ENCODE data around the gene GTSF1L. TPM values are rescaled to one million over a fixed set of nuclear protein-coding genes. Genes with fewer than 3 reads are reported as not detected.
A peak's percentile ranks its signal among the peaks of the same experiment; 100 is the strongest.

The GTSF1L gene
- total and polyA plus RNA-seq, 2 of the 4 experiments (the other 2 are of a cell fraction) = not detected

- ChIA-PET CTCF (no interaction called here), POLR2A (ENCODE audit: unreplicated experiment) (no interaction called here)
- Histone ChIP-seq H3K36me3 (ENCODE audit: control insufficient read depth, insufficient read depth, low read length) (no peaks in the 10 kb centered on the region), H3K79me1 (ENCODE audit: low read depth in 1 of 2, low read length in 2 of 2) (no peaks in the 10 kb centered on the region), H2AFZ (replicated peaks; ENCODE audit: low read length, poor library complexity) (no peak overlapping the region), H4K20me1 (ENCODE audit: insufficient read depth, low read length) (no peaks in the 10 kb centered on the region), H2BK120ac (ENCODE audit: low read depth, low read length) (no peak overlapping the region), H3K56ac (ENCODE audit: extremely low read depth, insufficient read depth, low read length) (no peak overlapping the region), H3K27me3 (ENCODE audit: control insufficient read depth, insufficient read depth, low read length) (no peaks in the 10 kb centered on the region), H2BK15ac (ENCODE audit: low read depth, low read length) (no peak overlapping the region), H3K23ac (ENCODE audit: low read depth, low read length) (no peak overlapping the region), H2BK20ac (ENCODE audit: low read depth, low read length) (no peak overlapping the region), H4K8ac (ENCODE audit: low read depth in 2 of 2, low read length in 2 of 2) (no peak overlapping the region), H3K18ac (ENCODE audit: low read depth, low read length) (no peak overlapping the region), H2AK5ac (ENCODE audit: low read depth, low read length) (no peak overlapping the region), H3K4me2 (ENCODE audit: low read depth, low read length) (no peak overlapping the region), H3K4me1 (ENCODE audit: control insufficient read depth, insufficient read depth, low read length) (peaks cover 14% of the 10 kb centered on the region), H3K9ac (ENCODE audit: low read depth, low read length) (no peak overlapping the region), H3K4me3 (ENCODE audit: insufficient read depth, low read depth, low read length) (no peak overlapping the region), H4K91ac (ENCODE audit: insufficient read depth, low read depth, low read length) (no peak overlapping the region), H3K9me1 (ENCODE audit: insufficient read depth, low read length) (no peaks in the 10 kb centered on the region), H2AK9ac (replicated peaks; ENCODE audit: low read depth, low read length, poor library complexity) (no peak overlapping the region), H2BK5ac (ENCODE audit: low read depth, low read length, poor library complexity, severe bottlenecking) (no peak overlapping the region), H4K5ac (ENCODE audit: low read depth, low read length) (no peak overlapping the region), H3K4ac (ENCODE audit: low read depth, low read length) (no peak overlapping the region), H3K14ac (replicated peaks; ENCODE audit: low read depth, low read length) (no peak overlapping the region), H3K27ac (ENCODE audit: insufficient read depth, low read length) (no peak overlapping the region), H3K9me3 (ENCODE audit: control insufficient read depth, insufficient read depth, low read length) (peaks cover 3% of the 10 kb centered on the region)
- in situ Hi-C loops (cut with MboI; ENCODE audit: low sequenced_read_pairs) (no loop called here), intact Hi-C loops (cut with micrococcal nuclease) (no loop called here), dilution Hi-C loops (cut with HindIII; ENCODE audit: low sequenced_read_pairs, unreplicated experiment) (no loop called here)
- WGBS, 2 experiments (ENCODE audit: extremely low coverage in 2 of 2, insufficient read length in 1 of 2) = no CpG with 5 or more reads among the region's 4 CpGs
- ATAC-seq (ENCODE audit: low read depth) (no peak), DNase-seq (peak; percentile 13)
- BruUV-seq (replicated peaks) = no TSS peak
- TF ChIP-seq CTCF (conservative IDR thresholded peaks at IDR 0.05; ENCODE audit: low read depth, low read length) (no peak), MXI1 (IDR thresholded peaks at IDR 0.05; ENCODE audit: borderline replicate concordance, low read depth, low read length) (no peak), BHLHE40 (IDR thresholded peaks at IDR 0.05; ENCODE audit: low read depth, low read length) (no peak), MAZ (IDR thresholded peaks at IDR 0.05; ENCODE audit: borderline replicate concordance, low read depth, low read length) (no peak), POLR2A (IDR thresholded peaks at IDR 0.05; ENCODE audit: low read depth, low read length) (no peak), MAFK (IDR thresholded peaks at IDR 0.05; ENCODE audit: low read depth, low read length) (no peak), RAD21 (IDR thresholded peaks at IDR 0.05; ENCODE audit: low read length) (no peak), RCOR1 (IDR thresholded peaks at IDR 0.05; ENCODE audit: insufficient replicate concordance, low read length) (no peak), RFX5 (IDR thresholded peaks at IDR 0.05; ENCODE audit: low read depth, low read length) (no peak), SMC3 (IDR thresholded peaks at IDR 0.05; ENCODE audit: low read depth, low read length) (no peak), CHD1 (IDR thresholded peaks at IDR 0.05; ENCODE audit: low read depth, low read length) (no peak), NFE2L2 (IDR thresholded peaks at IDR 0.05; ENCODE audit: low read depth, low read length) (no peak), CEBPB (IDR thresholded peaks at IDR 0.05; ENCODE audit: low read depth, low read length) (no peak)
- TF ChIP-seq, protein P1, sequence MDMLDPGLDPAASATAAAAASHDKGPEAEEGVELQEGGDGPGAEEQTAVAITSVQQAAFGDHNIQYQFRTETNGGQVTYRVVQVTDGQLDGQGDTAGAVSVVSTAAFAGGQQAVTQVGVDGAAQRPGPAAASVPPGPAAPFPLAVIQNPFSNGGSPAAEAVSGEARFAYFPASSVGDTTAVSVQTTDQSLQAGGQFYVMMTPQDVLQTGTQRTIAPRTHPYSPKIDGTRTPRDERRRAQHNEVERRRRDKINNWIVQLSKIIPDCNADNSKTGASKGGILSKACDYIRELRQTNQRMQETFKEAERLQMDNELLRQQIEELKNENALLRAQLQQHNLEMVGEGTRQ (IDR thresholded peaks at IDR 0.05; ENCODE audit: low read depth, low read length) = no peak
- TF ChIP-seq, protein P2, sequence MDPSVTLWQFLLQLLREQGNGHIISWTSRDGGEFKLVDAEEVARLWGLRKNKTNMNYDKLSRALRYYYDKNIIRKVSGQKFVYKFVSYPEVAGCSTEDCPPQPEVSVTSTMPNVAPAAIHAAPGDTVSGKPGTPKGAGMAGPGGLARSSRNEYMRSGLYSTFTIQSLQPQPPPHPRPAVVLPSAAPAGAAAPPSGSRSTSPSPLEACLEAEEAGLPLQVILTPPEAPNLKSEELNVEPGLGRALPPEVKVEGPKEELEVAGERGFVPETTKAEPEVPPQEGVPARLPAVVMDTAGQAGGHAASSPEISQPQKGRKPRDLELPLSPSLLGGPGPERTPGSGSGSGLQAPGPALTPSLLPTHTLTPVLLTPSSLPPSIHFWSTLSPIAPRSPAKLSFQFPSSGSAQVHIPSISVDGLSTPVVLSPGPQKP (IDR thresholded peaks at IDR 0.05; ENCODE audit: borderline replicate concordance, low read depth, low read length) = no peak
Observed at GRCh38 chr20:43723186-43723585, 3.6 kb downstream of the GTSF1L start.

Data from IMR-90 (cell line).